Nephron progenitor cell (in vitro differentiated cells): ENCODE measurements around the gene DYRK4.

Source experiments
- DNase-seq: peaks from one replicate; pipeline ENCODE4 v3.0.0; 2021
- H3K27ac Mint-ChIP-seq: 2 replicates; pipeline ENCODE4 v1.8.0; 2021; ENCODE audit warnings: mild to moderate bottlenecking, moderate library complexity, mixed read lengths
- H3K27me3 Mint-ChIP-seq: 2 replicates; pipeline ENCODE4 v1.8.0; 2021; ENCODE audit warnings: mild to moderate bottlenecking, low read depth, mixed read lengths; ENCODE audit not compliant: poor library complexity
- H3K36me3 Mint-ChIP-seq: 2 replicates; pipeline ENCODE4 v1.8.0; 2021; ENCODE audit warnings: low read depth, mixed read lengths
- H3K4me1 Mint-ChIP-seq: 2 replicates; pipeline ENCODE4 v1.8.0; 2021; ENCODE audit warnings: mixed read lengths
- H3K4me3 Mint-ChIP-seq: 2 replicates; pipeline ENCODE4 v1.8.0; 2021; ENCODE audit warnings: mild to moderate bottlenecking, moderate library complexity, mixed read lengths
- H3K9me3 Mint-ChIP-seq: 2 replicates; pipeline ENCODE4 v1.8.0; 2021; ENCODE audit warnings: mild to moderate bottlenecking, moderate library complexity, mixed read lengths
- TF ChIP-seq, protein P1 (sequence below): fragments of 200-600 bp; sonication (generic); IDR thresholded peaks from 2 replicates; pipeline ENCODE4 v1.5.0; 2021; ENCODE audit warnings: antibody characterized with exemption

Gene DYRK4

DNA sequence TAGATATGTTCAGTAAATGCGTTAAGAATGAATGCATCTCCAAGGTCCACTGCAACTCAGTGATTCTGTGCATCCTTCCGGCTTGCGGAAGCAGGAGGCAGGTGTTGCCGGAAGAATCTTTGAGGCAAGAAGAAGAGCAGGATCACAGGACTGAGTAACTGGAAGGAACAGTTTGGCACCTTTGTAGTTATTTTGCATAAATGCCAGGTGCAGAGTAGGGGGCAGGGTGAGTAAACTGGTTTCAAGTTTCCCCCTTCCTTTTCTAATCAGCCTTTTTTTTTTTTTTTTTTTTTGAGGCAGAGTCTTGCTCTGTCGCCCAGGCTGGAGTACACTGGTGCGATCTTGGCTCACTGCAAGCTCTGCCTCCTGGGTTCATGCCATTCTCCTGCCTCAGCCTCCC lies 22.3 kb downstream of the DYRK4 start:
- Mint-ChIP-seq H3K36me3 (no peaks in the 10 kb centered on the region), H3K4me3 (no peak overlapping the region), H3K27me3 (peaks cover 8% of the 10 kb centered on the region), H3K27ac (no peak overlapping the region), H3K9me3 (no peaks in the 10 kb centered on the region), H3K4me1 (peaks cover 26% of the 10 kb centered on the region)
- no peak for DNase-seq
- TF ChIP-seq, protein P1, sequence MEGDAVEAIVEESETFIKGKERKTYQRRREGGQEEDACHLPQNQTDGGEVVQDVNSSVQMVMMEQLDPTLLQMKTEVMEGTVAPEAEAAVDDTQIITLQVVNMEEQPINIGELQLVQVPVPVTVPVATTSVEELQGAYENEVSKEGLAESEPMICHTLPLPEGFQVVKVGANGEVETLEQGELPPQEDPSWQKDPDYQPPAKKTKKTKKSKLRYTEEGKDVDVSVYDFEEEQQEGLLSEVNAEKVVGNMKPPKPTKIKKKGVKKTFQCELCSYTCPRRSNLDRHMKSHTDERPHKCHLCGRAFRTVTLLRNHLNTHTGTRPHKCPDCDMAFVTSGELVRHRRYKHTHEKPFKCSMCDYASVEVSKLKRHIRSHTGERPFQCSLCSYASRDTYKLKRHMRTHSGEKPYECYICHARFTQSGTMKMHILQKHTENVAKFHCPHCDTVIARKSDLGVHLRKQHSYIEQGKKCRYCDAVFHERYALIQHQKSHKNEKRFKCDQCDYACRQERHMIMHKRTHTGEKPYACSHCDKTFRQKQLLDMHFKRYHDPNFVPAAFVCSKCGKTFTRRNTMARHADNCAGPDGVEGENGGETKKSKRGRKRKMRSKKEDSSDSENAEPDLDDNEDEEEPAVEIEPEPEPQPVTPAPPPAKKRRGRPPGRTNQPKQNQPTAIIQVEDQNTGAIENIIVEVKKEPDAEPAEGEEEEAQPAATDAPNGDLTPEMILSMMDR = no peak

DNA sequence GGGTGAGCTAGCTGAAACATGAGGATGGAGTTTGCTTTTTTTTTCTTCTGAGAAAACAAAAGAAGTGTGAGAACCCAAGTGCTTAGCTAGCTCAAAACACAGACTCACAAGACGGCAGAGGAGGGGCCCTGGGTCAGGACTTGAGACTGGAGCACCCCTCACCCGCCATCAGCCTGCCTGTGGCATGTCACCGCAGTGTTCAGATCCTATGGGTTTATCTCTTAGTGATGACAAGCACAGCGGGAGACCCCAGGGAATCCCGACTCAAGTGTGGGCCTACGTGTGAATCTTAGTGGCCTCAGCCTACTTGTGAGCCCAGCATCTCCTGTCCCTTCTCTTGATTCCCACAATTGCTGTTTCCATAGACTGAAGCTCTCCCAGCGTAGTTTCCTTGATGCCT lies 22.9 kb downstream of the DYRK4 start:
- no peaks in the 10 kb centered on the region for H3K36me3 Mint-ChIP-seq
- H3K4me1 Mint-ChIP-seq = peaks cover 24% of the 10 kb centered on the region
- H3K4me3 Mint-ChIP-seq = no peak overlapping the region
- no peak for DNase-seq
- H3K27ac Mint-ChIP-seq = no peak overlapping the region
- H3K27me3 Mint-ChIP-seq = peaks cover 8% of the 10 kb centered on the region
- no peaks in the 10 kb centered on the region for H3K9me3 Mint-ChIP-seq
- TF ChIP-seq, protein P1 = no peak

DNA sequence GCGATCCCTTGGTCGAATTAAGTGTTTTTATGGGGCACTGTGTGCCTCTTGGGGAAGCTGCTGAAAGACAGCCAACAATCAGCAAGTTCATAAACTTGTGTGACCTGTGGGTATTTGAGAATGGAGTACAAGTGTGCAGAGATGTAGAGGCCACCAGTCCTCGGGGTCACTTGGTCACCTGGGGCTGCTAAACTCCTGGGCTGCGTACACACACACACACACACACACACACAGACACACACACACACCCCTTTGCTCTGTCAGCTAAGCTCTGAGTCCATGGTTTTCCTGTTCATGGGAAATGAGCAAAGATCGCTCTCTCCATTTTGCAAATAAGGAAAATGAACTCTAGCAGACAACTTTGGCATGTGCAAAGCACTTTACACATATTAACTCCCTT lies 24.5 kb downstream of the DYRK4 start:
- Mint-ChIP-seq H3K4me1 (peaks cover 20% of the 10 kb centered on the region), H3K4me3 (no peak overlapping the region), H3K36me3 (no peaks in the 10 kb centered on the region)

DNA sequence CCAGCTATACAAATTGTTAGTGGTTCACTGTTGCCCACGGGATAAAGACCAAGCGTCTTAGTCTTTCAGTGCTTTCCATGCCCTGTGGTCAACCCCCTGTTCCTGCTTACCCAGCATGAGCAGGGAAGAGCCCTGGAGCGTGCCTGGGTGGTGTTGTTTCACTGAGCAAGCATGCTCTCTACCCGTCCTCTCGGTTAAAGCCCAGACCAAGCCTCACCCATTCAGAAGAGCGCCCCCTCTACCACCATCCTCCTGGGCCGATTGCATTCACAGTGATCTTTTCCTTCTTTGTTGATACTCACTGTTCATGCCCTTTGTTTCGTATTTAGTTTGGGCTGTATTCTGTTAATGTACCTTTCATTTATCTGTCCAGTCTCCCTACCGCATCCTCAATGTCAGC lies 25.1 kb downstream of the DYRK4 start:
- Mint-ChIP-seq H3K27ac (no peak overlapping the region), H3K4me3 (no peak overlapping the region), H3K27me3 (peaks cover 11% of the 10 kb centered on the region), H3K9me3 (no peaks in the 10 kb centered on the region), H3K4me1 (peaks cover 20% of the 10 kb centered on the region), H3K36me3 (no peaks in the 10 kb centered on the region)
- TF ChIP-seq, protein P1 = no peak
- no peak for DNase-seq

More for the DNA sequence above, 24.5 kb downstream of the DYRK4 start:
- TF ChIP-seq, protein P1 = no peak
- Mint-ChIP-seq H3K27me3 (peaks cover 11% of the 10 kb centered on the region), H3K27ac (no peak overlapping the region), H3K9me3 (no peaks in the 10 kb centered on the region)
- DNase-seq = no peak

DNA sequence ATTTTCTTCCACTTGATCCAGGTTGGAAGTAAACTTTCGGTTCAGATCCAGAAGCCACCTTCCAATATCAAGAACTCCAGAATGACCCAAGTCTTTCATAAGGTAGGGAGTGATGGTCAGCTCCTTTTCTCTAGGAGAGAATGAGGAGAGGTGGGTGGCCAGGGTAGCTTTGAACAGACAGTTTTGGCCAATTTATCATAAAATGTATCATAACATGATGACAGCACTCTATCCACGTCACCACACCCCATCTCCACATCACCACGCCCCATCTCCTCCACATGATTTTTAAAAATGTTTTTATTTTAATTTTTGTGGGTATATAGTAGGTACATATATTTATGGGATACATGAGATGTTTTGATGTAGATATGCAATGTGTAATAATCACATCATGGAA lies 26.9 kb downstream of the DYRK4 start:
- Mint-ChIP-seq H3K27ac (no peak overlapping the region), H3K4me3 (no peak overlapping the region), H3K9me3 (no peaks in the 10 kb centered on the region), H3K27me3 (peaks cover 14% of the 10 kb centered on the region), H3K4me1 (peaks cover 16% of the 10 kb centered on the region), H3K36me3 (no peaks in the 10 kb centered on the region)
- no peak for DNase-seq
- TF ChIP-seq, protein P1 = no peak

DNA sequence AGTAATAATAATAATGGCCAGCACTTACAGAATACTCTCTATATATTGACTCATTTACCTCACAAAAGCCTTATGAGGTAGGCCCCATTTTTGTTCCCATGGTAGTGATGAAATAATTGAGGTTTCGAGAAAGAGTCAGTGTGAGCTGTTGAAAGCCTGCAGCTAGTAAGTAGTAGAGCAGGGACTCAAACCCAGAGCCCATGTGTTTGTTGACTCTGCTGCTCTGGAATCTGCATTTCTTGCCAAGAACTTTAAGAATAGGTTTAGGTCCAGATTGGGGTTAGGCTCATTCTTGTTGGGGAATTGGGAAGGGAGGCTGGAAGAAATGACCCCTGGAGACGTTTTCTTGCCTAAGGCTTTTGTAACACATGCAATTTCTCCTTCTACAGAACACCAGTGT lies 27.9 kb downstream of the DYRK4 start:
- peaks cover 13% of the 10 kb centered on the region for H3K4me1 Mint-ChIP-seq
- H3K4me3 Mint-ChIP-seq = no peak overlapping the region
- peaks cover 19% of the 10 kb centered on the region for H3K27me3 Mint-ChIP-seq
- H3K9me3 Mint-ChIP-seq = no peaks in the 10 kb centered on the region
- H3K36me3 Mint-ChIP-seq = no peaks in the 10 kb centered on the region
- DNase-seq = no peak
- H3K27ac Mint-ChIP-seq = no peak overlapping the region
- TF ChIP-seq, protein P1 = no peak
